HUDEP-2 (cell line): ENCODE results near the gene GRB14.

Experiments
- DNase-seq, 76 experiments: peaks; one replicate each; lab custom pipeline; 2025; ENCODE audit not compliant: unreplicated experiment in 76 of 76; lab: John Stamatoyannopoulos, UW

The GRB14 gene

GRCh38 chr2:164617466-164617865 is 3.8 kb downstream of the GRB14 start:
- DNase-seq, result no peak

DNA sequence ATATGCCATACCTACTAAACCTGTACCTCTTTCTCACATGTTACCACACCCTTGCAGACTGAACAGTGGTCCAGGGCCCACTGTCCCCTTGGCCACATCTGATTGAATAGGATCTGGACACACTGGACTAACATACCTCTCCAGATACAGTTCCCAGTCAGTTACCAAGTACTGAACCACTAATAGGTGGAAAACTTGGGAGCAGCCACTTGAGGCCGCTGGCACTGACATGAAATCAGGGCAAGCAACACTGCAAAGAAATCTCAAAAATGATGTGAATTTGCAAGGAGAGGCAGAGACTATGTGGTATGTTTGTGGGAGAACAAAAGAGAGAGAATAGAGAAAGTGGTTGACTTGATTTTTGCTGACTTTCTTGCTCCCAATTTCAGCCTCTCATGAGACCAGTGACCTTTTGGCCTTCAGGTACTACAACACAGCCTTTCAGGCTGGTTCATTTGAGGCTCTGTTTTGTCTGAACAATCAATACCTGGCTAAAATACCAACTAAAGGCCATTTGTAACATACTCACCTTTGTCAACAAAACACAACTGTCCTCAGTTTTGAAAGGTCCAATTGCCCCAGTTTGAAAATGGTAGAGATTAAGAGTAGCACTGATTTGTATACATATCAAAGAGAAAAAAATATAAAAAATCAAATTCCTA is 7.8 kb downstream of the GRB14 start:
- no peak for DNase-seq

DNA sequence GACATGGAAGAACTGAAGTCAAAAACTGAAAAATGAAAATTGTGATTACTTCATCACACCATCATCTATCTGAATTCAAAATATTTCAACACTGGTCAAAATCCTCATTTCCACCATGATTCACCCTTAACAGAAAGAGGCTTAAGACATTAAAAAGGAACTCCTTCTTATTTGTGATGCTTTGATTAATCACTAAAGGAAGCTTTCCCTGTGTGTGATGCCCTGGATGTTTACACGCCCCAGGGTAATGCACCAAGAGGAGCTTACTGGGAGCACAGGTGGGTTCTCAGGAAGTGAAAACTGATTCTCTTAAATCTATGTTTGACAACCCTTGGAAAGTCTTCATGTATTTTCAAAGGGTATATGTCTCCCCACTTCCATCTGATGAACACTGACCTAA is 11.5 kb downstream of the GRB14 start:
- no peak for DNase-seq

GRCh38 chr2:164606557-164606956 is 14.7 kb downstream of the GRB14 start:
- no peak for DNase-seq

GRCh38 chr2:164605295-164605694 is 16.0 kb downstream of the GRB14 start:
- no peak for DNase-seq

- DNase-seq, result no peak
Observed at GRCh38 chr2:164600763-164601162, 20.5 kb downstream of the GRB14 start.

- DNase-seq, result peak in 45 of 76 experiments; percentile 1 to 71 (median 30)
Observed at GRCh38 chr2:164599954-164600589, 21.2 kb downstream of the GRB14 start.

DNA sequence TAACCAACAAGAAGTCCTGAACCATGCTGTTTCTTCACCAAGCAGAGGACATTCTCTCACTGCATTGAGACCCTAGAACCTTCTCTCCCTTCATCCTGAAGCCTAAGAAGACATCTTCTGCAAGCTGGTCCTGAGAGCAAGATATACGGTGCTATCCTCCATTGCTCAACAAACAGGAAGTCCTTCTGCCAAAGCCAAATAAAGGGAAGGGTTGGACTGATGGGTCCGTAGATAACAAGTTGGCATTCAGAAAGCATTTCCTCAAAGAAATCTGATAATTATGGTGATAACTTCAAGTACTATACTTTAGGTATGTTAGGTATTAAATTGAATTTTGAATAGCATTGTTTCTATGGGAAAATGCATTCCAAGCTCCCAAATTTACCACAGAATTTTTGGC is 23.3 kb downstream of the GRB14 start:
- DNase-seq, result no peak

DNA sequence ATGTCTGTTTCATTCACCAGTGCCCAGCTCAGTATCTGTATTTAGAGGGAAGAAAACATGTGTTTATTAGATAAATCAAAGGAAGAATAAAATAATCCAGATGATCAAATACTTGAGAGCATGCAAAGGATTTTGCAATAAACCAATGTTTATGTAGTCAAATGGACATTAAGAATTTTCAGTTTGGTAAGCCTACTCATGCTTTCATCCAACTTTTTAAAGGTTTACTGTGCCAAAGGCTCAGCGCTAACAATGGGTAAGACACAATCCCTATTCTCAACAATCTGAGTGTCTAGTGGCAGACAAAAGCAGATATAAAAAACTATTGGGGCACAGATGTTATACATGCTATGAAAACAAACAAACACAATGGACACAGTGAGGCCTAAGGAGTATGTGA is 26.3 kb downstream of the GRB14 start:
- no peak for DNase-seq

GRCh38 chr2:164593959-164594358 is 27.3 kb downstream of the GRB14 start:
- DNase-seq, result no peak

- DNase-seq, result no peak
Observed at GRCh38 chr2:164593541-164593940, 27.7 kb downstream of the GRB14 start.

GRCh38 chr2:164589522-164589921 is 31.8 kb downstream of the GRB14 start:
- DNase-seq, result no peak

GRCh38 chr2:164581050-164581449 is 40.2 kb downstream of the GRB14 start:
- no peak for DNase-seq

DNA sequence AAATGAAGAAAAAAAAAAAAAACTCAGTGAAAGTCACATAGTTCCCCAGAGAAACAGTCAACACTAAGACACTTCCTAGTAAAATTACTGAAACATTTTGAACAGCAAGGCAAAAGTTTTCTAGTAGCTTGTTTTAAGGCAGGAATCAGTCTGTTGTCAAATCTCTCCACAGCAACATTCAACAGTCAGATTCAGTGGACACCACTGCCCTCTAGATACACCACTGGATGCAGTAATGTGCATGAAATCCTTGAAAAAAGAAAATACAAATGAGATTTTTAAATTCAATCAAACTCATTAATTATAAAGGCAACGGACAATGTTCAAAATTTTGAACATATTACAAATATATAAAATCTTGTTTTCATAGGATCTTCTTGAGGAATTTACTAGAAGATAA is 46.4 kb downstream of the GRB14 start:
- DNase-seq, result no peak

DNA sequence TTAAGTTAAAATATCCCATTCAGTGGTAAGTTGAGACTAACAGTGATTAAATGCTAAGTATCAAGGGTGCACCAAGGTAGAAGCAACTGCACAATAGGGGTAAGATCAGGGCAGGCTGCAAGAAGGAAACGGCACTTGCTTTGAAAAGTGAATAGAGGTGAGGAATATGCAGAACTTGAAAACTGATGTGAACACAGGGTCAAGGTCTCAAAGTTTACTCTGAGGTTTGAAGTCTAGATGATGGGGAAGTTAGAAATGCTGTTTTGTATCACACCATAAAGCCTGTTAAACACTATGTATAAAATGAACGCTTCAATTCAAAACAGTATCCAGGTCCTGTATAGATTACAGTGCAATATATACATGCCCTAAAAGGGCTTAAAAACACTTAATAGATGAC is 50.8 kb downstream of the GRB14 start:
- no peak for DNase-seq

GRCh38 chr2:164569378-164569777 is 51.9 kb downstream of the GRB14 start:
- no peak for DNase-seq

DNA sequence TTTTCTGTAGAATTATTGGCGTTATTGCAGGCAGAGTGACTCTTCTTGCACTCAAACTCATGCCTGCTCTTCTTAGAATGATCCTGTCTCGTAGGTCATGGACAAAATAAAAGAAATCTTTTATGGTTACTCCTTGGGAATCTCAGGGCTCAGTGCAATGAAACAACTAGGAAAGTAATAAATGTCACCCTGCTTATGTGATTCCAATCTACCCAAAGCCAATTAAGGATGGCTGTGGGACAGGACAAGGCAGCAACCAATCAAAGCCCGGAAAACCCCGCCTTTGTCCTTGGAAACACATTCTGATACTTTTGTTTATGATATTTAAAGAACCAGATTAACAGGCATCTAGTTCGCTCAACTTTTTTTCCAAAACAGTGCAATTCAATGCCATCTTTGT is 53.0 kb downstream of the GRB14 start:
- DNase-seq, result no peak

- no peak for DNase-seq
Observed at GRCh38 chr2:164567335-164567989, 53.8 kb downstream of the GRB14 start.

DNA sequence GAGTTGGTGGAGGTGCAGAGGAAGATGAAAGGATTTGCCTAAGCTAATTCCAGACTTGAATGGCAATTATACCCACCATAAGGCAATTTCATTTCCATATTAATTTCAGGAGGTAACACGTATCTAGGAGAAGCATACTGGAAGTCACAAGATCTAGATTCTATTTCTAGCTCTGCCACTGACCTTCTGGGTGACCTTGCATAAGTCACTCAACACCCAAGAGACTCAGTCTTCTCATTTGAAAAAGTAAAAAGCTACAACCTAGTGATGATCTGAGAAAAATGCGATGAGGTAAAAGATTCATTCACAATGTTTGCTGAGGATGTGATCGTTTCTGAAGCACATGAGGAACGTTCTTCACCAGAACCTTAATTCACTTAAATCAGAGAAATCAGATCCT is 55.9 kb downstream of the GRB14 start:
- DNase-seq, result no peak

GRCh38 chr2:164562666-164563065 is 58.6 kb downstream of the GRB14 start:
- no peak for DNase-seq

DNA sequence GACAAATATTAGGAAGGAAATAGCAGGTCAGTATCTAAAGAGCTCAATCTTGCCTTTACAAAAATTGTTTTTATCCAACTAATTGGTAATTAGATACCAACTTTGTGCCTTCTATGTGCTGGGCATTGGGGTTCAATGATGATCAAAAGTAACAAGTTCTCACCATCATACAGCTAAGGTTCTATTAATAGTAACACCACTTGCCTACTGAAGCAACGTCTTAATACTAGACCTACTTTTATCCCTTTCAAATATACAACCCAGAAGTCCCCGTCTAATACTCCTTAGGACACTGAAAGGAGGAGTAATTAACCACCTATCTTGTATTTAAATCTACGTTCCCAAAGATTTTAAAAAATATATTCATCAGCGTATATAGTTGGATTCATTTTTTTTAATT is 59.3 kb downstream of the GRB14 start:
- no peak for DNase-seq

- no peak for DNase-seq
Observed at GRCh38 chr2:164561416-164561815, 59.9 kb downstream of the GRB14 start.
